GM19193 (cell line): ENCODE results near the gene GALR1.

Source experiments
- POLR2A ChIP-seq: IDR thresholded peaks from 4 replicates; pipeline ENCODE4 v1.6.1; 2011; ENCODE audit not compliant: insufficient read depth, insufficient read length; ENCODE audit errors: extremely low read depth

The GALR1 gene

DNA sequence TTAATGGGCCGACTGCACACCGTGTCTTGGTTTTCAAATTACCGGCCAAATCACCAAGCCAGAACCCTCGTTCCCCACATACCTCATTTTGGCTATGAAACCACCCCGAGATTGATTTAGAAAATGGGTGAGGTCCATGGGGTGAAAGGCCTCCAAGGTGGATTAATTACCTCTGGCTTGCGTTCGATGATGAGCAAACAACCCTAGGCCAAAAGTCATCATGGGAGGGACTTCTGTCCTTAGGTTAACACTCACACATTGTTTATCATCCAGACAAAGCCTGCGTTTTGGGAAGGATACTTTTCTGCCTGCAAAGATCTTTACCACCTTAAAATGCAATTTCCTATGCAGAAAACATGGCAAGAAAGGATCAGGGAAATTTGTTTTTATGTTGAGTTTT lies 48.5 kb downstream of the GALR1 start:
- no peak for TF ChIP-seq POLR2A

DNA sequence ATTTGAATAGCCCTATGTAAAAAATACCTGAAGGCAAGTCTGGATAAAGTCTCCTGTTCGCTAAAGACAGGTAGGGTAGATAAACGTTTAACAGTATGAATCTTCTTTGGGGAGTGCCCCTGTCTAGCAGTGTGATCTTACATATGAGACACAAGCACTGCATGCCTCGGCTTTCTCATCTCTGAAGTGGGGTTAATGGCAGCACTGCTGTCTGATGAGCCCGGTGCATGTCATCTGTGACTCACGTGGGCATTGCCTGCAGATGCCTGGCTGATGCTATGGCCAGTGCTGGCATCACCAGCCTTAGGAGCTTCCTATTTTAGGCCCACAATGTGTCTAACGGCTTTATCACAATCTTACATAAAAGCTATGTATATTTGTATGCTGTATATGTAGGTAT lies 50.1 kb downstream of the GALR1 start:
- no peak for TF ChIP-seq POLR2A

DNA sequence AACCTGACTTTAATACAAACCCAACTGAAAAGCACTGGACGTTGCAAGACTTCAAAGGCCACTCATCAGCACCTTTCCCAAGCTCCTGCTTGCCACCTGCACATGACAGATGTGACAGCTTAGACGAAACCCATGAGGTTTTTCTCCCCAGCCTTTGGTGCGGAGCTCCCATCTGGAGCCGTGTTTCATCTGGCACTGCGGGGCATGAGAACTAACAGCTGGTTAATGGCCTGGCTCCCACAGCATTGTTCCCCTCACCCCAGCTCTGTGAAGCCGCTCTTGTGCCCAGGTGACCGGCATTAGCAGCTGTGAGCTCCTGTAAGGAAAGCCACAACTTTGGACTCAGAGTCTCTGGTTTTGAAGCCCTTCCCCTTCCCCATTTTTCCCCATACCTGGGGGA lies 50.9 kb downstream of the GALR1 start:
- TF ChIP-seq POLR2A = no peak

DNA sequence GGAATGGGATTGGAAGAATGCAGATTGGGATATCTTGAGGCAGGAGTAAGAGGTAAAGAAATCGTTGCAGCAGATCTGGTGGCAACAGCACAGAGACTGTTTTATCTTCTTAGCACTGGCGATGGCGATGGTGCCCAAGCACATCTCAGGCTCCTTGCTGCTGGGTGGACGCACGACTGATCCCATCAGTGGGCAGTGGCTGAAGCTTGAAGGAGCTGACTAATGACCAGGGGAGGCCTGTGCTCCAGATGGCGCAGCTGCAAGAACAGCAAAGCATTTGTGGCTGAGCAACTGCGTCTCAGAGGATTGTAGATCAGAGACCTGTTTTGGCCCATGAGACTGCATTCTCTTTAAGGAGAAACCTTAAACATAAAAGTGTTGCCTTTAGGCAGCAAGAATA lies 54.6 kb downstream of the GALR1 start:
- TF ChIP-seq POLR2A = no peak

DNA sequence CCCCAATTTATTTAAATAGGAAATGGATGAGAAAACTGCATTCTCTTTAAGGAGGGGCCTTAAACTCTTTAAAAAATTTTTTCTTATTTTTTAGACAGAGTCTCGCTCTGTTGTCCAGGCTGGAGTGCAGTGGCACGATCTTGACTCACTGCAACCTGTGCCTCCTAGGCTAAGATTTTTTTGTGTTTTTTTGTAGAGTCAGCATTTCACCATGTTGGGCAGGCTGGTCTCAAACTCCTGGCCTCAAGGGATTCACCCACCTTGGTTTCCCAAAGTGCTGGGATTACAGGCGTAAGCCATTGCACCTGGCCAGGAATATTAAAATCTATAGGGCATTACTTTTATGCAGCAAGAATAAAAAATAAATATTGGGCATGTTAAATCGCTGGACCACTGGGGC lies 56.0 kb downstream of the GALR1 start:
- TF ChIP-seq POLR2A = no peak

DNA sequence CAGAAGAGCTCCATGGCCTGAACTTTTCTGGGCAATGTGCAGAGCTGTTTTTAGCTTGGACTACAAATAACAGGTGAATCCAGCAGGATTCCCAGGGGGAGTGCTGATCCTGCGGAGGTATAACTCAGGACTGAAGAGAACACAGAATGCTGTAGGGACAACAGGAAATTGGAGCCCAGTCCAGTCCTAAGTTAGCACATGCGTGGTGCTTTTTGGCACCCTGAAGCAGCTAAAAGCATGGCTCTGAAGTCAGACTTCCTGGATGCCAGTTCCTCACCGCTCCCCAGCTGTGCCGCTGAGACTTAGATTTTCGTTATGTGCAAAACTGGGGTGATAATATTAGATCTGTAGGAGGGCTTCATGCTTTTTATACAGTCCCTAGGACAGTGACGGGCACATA lies 58.6 kb downstream of the GALR1 start:
- no peak for TF ChIP-seq POLR2A

DNA sequence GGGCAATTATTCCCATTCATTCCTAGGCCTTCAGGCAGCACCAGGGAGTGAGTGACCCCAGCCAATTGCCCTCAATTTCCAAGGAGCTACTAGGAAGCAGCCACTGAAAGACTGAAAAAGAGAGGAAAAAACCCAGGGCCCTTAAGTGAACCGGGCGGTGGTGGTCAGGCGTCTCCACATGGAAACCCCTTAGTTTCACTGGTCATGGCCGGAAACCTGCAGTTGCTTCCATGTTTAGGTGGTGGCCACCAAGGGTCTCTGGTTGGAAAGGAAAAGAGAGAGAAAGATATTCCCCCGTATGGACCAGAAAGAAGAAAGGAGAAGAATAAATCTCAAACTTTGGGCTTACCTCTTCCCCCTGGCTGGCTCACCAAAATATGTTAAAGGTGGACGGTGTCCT lies 64.9 kb downstream of the GALR1 start:
- no peak for TF ChIP-seq POLR2A

DNA sequence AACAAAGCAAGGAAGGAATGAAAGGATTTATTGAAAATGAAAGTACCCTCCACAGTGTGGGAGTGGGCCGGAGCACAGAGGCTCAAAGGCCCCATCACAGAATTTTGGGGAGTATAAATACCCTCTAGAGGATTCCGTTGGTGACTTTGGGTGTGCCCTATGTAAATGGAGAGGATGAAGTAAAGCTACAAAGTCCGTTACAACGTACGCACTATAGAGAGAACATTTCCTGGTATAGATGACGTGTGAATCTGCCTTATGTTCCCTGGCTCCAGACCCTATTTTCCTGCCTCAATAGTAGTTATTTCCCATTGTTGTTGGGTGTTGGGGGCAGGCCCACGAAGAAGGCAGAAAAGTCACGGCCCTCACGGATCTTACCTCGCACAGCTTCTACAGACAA lies 65.3 kb downstream of the GALR1 start:
- TF ChIP-seq POLR2A = no peak

DNA sequence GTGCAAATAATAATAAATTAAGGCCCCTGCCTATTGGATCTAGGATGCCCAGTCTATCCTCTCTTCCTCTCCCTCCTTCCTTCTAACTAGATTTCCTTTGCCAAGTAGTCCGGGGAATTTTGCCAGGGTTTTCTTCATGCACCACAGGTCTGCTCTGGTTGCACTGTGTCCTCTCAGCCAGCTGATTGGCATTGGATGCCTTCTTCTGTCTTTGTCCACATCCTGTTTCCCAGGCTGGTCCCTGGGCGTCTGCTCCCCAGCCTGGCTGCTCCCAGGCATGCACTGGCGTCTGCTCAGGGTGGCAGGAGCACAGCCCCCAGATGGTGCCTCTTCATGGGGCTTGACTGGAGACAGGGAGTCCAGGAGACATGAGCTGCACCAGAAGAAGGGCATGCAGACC lies 66.4 kb downstream of the GALR1 start:
- no peak for TF ChIP-seq POLR2A

DNA sequence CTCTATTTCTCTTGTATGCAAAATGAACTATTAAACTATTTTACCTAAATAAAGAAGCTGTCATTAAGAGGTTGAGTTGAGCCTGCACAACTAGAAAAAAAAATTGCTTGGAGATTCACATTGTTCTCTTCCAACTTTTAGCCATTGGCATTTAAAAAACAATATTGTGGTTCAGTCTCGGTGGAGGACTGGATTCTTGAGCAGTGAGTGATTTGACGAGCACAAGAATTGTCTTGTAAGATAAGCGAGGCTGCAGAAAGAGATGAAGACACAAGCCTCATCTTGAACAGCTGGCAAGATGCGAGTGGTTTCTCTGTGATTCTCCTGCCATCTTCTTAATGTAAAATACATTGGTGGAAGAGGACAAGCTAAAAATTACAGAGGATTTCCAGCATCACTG lies 67.0 kb downstream of the GALR1 start:
- TF ChIP-seq POLR2A = no peak

DNA sequence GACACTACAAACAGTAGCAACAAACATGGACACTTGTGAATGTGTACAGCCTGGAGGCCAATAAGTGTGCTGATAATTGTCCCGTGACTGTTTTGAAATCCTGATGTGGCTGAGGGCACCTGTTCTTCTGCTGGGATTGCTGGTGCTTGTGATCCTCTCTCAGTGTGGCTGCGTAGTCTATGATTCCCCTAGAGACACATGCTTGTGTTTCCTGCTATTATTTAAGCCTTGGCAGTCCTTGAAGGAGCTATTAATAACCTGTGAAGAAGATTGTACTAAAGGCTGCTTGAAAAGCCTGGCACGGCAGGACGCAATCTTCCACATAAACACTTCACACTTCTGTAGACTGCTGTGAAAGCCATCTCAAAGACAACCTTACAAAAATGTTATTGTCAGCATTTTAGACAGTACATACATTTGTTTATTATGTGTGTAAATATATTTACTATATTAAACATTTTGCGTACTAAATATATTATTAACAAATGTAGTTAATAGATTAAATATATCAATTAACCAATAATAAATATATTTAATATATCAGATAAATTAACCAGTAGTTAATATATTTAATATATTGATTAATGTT lies 71.4 kb downstream of the GALR1 start:
- no peak for TF ChIP-seq POLR2A

DNA sequence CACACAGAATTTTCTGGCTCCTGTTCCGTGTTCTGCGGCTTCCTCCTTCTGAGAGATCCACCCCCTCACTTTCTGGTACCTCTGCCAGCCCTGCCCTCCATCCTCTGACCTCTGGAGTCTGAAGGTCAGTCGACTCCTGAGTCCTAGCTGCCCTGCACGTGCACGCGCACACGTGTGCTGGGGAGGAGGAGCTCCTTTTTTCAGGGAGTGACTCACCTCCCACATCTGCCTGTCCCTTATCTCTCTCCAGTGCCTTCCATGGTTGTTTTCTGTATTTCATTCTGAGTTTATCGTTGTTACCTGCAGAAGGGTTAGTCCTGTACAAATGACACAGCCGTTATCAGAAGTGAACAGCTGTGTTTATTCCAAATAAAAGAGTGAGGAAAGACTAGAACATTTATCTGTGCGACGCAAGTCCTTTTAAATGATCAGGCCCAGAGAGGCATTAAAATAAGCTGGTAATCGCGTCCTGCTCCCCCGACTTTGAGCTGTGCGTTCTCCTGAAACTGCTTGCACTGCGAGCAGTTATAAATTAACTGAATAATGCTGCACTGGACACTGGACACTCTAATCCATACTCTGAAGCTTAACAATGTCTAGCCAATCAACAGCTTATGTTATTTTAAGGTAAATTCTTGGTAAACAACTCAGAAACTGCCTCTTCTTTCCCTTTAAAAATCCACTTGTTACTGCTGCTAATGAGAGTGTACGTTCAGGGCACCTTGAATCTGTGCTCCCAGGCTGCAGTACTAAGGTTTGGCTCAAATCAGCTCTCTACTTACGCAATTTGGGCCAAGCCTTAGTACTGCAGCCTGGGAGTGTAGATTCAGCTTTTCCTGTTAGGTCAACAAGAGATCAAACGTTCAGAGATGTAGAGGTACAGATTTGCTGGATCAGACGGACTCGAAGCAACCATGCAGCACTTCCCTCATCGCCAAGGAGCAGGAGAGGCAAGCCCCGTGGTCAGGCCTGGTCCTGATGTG lies 72.5 kb downstream of the GALR1 start:
- TF ChIP-seq POLR2A = no peak

DNA sequence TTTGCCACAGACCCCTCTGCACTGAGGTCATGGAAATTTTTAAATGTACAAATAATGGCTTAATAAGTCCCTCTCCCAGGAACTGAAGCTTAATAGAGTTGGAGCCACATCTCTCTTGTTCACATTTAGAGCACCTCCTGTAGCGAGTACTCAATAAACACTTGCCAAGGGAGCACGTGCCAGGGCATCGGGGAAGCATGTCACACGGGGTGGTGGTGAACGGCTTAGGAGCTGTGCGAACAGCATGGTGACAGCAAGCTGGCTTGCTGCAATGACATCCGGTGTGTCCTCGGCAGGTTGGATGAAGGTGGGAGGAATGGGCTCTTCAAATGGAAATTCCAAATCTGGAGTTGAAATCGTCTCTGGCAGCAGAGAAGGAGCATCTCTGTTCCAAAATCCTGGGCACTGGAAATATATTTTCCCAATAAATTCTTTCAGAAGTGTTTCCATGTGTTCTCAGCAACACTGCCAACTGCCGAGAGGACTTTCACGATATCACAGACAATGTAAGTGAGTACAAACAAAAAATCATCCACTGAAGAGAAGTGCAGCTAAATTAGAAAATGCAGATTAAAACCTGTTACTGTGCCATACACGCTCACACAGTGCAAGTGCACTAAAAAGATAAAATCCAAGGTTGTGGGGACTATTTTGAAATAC lies 74.1 kb downstream of the GALR1 start:
- no peak for TF ChIP-seq POLR2A
